NOMO-1 (cell line): ENCODE results near the gene DGCR2.
"Not testable (repeated sequence)": the region's sequence is repeated elsewhere in the genome, so short reads cannot be mapped to it uniquely, and the experiment has no call there.

ENCODE experiments used
- DNase-seq, 2 experiments: peaks; one replicate each; lab custom pipeline; 2025; ENCODE audit not compliant: unreplicated experiment in 2 of 2; lab: John Stamatoyannopoulos, UW

DGCR2 gene

DNA sequence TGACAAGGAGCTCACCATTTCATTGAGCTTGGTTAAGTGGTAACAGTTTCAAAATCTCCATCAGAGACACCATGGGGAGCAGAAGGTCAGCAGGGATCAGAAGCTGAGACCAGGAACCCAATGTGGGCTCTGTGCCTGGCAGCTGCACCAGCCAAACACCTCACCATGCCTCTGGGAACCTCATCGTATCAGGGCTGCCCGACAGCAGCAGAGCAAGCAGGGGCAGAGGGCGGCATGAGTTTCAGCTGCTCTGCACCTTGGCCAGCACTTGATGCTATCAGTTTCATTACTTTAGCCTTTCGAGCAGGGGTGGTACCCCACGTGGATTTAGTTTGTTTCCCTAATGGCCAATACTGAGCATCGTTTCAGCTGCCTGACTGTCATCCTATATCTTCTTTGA is 77.8 kb downstream of the DGCR2 start:
- DNase-seq: no peak

DNA sequence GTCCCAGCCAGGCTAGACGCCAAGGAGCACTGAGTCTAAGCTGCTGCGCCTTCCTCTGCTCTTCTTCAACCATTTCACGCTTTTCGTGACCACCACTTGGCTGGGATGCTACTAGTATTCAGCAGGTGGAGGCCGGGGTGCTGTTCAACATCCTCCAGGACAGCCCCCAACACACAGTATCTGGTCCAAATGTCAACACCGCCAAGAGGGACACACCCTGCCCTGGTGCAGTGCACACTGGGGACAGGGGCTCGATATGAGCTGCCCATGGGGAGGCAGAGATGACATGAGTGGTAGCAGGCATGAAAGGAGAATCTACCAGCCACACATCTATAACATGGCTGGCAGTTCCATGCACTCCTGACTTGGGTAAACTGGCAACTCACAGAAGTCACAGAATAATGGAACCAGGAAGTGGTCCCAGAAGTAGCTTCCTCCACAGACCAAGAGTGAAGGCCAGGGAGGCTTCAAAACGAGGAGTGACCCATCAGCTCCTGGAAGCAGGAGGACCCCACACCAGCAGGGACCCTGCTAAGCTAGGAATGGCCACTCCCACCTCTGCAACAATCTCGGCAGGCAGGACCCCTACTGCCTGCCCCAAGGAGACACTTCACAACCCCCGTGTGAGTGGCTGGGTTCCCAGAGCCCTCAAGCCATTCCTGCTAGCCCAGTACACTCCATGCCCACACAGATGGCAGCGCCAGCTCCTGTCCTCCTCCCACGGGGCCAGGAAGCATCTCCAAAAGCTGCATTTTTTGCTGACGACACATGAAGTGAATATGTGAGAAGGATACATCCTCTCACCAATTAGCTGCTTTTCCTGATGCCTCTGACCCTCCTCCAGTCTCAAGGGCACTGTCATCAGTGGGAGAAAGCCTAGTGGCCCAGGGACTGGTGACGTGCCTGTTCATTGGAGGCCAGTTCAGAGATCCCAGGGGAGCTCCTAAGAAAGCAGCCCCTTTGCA is 78.8 kb downstream of the DGCR2 start:
- no peak for DNase-seq

DNA sequence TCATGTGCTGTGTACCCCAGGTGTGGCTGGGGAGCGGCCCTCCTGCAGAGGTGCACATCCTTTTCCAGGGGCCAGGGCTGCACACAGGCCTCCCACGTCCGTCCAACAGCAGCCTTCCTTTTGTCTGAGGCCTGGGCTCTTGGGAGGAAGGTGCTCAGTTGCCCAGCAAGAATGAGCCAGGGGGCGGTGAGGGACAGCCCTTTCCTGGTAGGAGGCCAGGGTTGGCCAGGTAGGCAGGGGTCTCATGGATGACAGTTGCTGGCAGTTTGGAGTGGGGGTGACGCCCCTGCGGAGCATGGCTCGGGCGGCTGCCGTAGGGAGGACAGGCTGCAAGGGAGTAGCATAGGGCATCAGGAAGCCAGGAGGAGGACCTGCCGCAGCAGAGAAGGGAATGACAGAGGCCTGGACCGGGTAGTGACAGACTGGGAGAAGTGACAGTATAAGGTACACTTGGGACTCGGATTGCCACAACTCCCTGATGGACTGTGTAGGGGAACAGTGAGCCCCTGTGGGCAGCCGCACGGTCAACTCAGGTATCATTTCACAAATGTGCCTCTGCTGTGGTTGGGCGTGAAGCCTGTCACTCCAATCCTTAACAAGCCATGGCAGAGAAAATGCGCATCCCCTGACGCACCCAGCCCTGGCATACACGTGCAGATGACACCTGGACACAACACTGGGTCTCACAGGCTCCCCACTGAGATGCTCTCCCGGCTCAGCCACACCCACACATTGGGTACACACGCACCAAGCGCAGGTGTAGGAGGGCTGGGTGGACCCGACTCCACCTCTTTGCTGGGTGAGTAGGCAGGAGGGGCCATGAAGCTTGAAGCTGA is 79.7 kb downstream of the DGCR2 start:
- DNase-seq: no peak

DNA sequence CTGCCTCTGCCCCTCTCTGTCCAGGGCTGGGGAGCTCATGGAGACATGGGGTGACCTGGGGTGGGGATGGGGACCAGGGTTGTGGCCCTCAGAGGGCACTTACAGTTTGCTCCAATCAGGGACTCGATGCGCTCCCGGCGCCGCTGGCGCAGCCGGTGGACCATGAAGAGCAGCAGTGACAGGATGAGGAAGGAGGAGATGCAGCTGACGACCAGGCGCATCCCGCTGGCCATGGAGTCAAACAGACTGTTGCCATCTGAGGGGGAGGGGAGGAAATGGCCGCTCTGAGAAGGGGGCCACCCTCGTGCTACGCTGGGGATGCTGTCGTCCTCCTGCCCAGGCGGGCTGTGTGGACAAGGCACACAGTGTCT is 80.5 kb downstream of the DGCR2 start:
- no peak for DNase-seq

DNA sequence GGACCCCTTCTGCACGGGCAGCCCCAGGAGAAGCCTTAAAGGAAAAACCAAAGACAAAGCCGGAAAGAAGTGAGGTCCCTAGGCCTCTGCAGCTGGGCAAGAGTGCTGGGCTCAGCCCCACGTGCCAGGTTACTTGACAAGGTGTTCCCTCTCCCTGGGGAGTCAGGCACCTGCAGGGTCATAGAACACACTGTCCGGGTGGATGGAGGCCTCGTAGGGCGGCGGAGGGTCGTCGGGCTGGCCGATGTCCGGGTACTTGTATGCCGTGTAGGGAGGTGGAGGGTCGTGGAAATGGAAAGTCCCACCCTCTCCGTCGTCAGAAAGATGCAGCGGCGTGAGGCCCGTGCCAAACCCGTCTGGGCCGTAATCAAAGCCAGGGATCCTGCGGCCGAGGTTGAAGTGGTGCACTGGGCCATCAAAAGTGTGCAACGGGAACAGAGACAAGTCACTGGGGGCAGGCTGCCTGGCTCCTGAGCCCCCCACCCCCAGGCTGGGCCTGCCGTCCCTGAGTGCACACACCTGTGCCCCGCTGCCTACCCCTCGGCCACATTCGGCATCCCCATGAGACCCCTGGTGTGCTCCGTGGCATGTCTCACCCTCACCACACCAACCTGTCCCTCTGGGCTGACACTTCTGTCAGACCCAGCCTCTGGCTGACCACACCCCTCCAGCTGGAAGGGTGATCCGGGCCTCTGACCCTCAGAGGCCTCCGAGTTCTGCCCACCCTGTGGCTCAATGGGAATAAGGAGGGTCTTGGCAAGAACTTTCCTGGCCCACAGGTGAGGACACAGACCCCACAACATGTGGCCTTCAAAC is 81.1 kb downstream of the DGCR2 start:
- DNase-seq: no peak

DNA sequence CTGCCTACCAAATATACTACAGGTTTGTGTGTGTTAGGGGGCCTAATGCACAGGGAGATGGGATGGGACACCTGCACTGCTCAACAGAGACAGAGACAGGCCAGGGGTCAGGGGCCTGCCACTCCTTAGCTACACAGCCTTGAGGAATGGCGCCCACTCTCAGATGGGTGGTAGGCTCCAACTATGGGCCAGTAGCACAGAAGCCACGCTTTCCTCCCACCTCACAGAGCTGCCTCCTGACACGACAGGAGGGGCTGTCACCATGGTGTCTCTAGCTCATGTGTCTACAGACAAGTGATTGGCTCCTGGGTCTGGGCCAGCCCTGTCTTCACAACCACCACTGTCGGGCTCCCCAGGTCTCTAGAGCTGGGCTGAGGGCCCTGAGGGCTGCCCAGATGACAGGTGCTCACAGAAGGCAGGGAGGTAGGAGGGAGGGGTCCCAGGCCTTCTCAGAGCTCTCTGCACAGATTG is 81.8 kb downstream of the DGCR2 start:
- no peak for DNase-seq

GRCh38 chr22:19039796-19040280 is 82.4 kb downstream of the DGCR2 start:
- no peak for DNase-seq

DNA sequence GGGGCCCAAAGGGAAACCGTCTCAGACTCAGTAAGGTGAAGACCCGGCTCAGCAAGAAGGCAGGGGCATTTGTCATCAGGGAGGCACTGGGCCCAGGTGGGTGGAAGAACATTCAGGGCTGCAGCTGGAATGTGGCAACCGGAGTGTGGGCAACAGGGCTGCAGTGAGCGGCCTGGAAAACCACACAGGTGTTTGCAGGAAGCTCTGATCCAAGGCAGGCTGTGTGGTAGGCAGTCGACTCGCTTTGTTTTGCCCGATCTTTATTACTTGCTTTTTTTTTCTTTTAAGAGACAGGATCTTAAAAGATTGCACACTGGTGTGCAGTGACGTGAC is 82.8 kb downstream of the DGCR2 start:
- no peak for DNase-seq

DNA sequence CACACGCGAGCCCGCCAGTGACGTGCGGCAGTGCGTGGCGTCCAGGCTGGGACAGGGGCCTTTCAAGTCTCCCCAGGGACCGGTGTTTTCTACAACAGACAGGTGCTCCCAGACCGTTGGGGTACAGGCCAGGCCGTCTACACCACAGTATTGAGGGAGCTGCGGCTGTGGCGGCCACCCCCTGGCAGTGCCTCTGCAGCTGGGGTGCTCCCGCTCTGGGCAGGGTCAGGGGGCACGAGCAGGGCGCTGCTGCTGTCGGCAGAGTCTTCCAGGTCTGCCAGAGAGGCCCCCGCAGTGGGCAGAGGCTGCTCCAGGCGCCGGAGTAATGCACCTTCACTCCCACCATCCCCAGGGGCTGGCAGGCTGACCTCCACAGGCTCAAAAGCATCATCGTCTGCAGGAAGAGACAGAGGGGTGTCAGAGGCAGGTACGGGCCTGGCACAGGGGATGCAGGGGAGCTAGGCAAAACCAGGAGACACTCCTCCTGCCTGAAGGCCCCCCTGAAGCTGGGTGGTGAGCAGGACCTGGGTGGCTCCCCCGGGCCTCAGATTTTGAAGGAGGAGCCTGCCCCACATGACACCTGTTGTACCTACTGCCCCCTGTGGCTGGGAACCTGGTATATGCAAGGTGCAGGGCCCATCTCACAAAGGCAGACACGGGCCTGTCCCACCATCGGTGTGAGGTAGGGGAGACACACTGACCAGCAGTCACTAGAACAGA is 83.3 kb downstream of the DGCR2 start:
- DNase-seq: no peak

DNA sequence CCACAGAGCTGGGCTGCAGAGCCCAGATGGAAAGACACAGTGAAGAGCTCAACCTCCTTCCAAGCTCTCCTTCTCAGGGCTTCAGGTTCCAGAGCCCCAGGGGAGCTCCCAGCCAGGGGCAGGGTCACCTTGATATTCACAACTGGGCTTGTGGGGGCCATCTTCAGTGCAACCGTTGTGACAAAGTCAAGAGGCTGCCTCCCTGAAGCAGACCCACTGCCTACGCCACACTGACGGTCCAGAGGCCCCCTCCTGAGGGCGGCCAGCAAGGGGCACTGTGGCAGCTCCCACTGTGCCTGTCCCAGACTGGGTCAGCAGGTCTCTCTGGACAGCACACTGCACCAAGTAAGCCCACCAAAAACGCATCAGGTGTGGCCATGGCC is 84.1 kb downstream of the DGCR2 start:
- DNase-seq: no peak

DNA sequence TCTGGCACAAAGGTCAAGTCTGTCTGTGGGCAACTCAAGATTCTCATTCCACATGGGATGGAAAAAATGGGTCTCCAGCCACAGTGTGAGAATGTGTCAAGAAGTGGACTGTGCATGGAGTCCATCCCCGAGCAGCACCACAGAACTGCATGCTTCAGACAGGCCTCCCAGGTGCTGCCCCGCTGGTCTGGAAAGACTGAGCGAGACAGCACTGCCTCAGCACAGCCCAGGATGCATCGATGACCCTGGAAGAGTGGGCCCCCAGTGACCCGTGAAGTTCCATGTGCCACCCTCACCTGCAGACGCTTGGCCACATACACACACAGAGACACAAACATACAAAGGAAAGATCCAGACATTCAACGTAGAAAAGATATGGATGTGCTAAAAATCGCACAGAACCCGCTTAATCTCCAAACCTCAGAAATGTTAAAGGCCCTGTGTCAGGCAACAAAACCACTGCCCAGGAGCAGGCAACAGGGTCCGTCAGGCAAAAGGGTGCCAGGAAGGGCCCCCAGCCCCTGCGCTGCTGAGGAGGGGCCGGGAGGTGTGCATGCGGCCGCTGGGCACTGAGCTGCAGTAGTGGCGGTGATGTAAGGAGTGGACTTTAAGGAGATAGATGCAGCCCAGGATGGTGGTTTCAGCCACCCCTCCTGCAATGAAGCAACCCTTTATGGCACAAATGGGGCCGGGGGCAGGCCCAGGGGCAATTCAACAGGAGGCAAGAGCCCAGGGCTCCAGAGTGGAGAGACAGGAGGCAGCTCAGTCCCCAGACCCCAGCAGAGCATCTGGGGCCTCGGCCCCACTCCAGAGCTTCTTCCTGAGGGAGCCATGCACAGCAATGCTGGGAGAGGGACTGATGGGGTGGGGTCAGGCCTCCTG is 84.7 kb downstream of the DGCR2 start:
- no peak for DNase-seq

DNA sequence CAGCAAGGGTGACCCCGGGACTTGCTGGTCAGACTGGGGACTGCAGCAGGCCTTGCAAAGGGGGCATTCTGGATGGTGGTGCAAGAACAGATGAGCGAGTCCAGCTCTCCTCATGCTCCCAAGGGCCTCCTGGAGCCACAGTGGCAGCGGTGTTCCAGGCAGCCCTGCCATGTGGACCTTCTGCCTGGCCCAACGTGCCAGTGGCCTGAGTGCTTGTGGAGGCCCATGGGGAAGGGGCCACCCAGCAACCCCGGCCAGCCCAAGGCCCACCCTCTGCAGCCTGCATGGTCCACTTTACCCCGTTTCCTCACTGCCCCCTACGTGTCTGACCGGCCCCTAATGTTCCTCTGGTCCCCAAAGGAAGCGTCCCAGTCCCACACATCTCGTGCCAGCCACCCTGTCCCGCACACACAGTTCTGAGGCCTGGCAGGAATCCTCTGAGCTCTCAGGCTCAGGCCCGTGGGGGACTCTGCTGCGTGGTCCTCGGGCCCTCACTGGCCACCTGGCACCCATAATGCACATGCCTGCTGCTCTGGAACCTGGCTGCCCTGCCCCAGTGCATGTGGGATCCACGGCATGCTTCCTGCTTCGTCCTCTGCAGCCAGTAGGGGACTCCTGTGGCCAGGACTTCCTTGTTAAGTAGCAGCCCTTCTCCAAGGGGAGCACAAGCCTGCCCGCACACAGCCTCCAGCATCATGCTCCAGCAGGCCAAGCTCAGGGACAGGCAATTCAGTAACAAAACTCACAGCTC is 85.5 kb downstream of the DGCR2 start:
- no peak for DNase-seq

- no peak for DNase-seq
Observed at GRCh38 chr22:19036229-19036522, 86.0 kb downstream of the DGCR2 start.

- peak; percentile 23 to 30 for DNase-seq
Observed at GRCh38 chr22:19035474-19036228, 86.6 kb downstream of the DGCR2 start.

DNA sequence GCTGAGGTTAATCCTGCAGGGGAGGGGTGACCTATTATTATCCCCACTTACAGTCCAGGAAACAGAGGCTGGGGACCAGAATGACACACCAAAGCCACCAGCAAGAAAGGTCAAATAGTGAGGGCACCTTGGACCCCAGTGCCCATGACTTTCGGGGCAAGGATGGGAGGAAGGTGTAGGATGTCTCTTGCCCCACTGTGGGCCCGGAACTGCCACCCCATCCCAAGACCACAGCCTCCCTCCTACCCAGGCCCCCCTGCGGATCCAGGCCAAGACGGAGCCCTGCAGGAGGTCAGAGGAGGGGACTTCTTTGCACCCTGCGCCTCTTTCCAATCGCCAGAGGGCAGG is 87.1 kb downstream of the DGCR2 start:
- DNase-seq: not testable (repeated sequence)

DNA sequence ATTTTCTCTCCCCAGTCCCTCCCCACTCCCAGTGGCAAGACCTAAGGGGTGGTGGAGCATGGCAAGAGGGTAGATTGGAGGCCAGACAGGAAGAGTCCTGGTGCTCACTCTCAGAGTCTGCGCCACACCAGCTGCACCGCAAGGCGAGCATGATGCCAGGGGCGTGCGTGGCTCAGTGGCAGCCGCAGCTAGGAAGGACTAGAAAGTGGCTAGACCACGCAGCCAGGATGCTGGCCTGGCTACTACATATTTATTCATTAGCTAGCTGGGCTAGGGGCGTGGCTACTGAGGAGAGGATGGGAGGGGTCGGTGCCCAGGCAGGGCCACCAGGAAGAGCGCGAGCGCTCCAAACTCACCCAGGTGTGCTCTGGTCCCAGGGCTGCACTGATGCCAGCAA is 87.5 kb downstream of the DGCR2 start:
- not testable (repeated sequence) for DNase-seq

DNA sequence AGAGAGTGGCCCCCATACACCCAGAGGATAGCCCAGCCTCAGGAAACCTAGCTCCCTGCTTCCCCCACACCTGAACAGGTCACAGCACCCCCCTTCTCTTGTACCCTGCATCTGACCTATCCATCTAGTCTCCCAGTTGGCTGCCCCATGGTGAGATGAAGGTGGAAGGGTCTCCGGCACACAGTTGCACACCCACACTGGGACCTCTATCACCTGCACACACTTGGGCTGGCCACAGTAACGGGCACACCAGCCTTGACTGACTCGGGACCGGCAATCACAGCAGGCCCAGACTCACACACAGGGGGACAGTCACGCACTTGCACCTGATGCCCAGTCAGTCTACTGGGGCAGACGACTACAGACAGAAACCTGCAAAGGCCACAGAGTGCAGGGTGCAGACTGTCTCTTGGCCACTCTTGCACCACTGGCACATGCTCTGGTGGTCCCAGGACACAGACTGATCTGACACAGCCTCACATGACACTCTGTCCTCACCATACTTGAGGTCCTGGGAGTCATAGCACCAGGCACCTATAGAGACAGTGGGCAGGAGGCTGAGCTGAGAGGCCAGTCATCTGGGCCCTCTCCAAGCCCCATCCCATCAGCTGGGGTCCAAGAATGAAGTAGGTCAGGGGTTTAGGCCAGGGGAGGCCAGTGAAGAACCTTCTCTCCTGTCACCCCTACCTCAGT is 88.0 kb downstream of the DGCR2 start:
- DNase-seq: not testable (repeated sequence)

DNA sequence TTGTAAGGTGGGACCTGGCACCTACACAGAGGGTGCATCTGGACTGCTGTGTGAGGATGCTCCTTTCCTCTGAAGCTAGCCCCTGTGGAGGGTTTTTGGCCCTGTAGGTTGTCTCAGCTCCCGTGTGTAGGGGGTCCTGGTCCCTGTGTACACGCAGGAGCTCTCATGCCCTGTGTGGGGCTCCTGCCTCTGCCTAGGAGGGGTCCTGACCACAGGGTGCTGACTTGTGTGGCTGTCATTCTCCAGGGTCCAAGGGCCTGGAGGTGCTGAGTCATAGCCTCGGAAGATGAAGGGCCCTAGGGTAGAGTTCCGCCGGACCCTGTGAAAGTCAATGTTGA is 88.7 kb downstream of the DGCR2 start:
- DNase-seq: not testable (repeated sequence)
